PFSK-1 (cell line): Measurements from ENCODE around the gene USP48.

Source experiments
- FOXP2 ChIP-seq: optimal IDR thresholded peaks from 2 replicates; pipeline ENCODE3; 2011; ENCODE audit warnings: borderline replicate concordance, control low read depth, inconsistent platforms; ENCODE audit not compliant: insufficient read depth; ENCODE audit errors: extremely low read length, extremely low read depth
- POLR2AphosphoS5 ChIP-seq: IDR thresholded peaks from 2 replicates; pipeline ENCODE4 v1.6.1; 2012; ENCODE audit warnings: low read depth, mild to moderate bottlenecking, control low read depth, low read length, moderate library complexity
- SIN3A ChIP-seq: IDR thresholded peaks from 2 replicates; pipeline ENCODE4 v1.6.1; 2012; ENCODE audit warnings: mild to moderate bottlenecking, low read length, moderate library complexity, borderline replicate concordance; ENCODE audit not compliant: insufficient read depth
- TAF1 ChIP-seq: IDR thresholded peaks from 2 replicates; pipeline ENCODE4 v1.6.1; 2012; ENCODE audit warnings: low read length, control low read depth, borderline replicate concordance; ENCODE audit not compliant: insufficient read depth
- TF ChIP-seq, protein P1 (sequence below), 2 experiments: IDR thresholded peaks; 2 replicates each; pipeline versions ENCODE4 v1.6.1 to v1.8.0; 2011 to 2012; ENCODE audit warnings: low read depth in 2 of 2, low read length in 2 of 2, control low read depth in 1 of 2, inconsistent platforms in 1 of 2, mild to moderate bottlenecking in 1 of 2, moderate library complexity in 1 of 2; ENCODE audit not compliant: insufficient read depth in 1 of 2

USP48 gene

DNA sequence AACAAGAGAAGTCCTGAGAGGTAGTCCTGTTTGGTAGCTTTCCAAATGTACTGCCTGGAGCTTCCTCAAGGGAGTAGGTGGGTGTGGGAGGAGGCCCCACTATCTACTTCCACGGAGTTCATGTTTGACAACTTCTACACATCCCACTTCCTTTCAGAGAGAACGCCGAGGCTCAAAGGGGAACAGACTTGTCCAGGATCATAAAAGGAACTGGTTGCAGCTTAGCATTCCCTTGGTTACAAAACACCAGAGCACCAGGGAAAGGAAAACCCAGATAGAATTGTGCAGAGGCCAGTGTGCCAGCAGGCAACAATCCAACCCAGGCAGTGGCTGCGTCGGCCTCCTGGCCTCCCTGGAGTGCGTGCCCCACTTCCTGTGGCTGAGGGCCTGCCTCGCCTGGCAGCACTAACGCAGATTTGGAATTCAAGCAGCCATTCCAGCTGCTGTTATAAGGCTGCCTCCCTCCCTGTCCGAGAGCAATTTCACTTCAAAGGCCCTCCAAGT is 109.6 kb downstream of the USP48 start:
- TF ChIP-seq, protein P1, sequence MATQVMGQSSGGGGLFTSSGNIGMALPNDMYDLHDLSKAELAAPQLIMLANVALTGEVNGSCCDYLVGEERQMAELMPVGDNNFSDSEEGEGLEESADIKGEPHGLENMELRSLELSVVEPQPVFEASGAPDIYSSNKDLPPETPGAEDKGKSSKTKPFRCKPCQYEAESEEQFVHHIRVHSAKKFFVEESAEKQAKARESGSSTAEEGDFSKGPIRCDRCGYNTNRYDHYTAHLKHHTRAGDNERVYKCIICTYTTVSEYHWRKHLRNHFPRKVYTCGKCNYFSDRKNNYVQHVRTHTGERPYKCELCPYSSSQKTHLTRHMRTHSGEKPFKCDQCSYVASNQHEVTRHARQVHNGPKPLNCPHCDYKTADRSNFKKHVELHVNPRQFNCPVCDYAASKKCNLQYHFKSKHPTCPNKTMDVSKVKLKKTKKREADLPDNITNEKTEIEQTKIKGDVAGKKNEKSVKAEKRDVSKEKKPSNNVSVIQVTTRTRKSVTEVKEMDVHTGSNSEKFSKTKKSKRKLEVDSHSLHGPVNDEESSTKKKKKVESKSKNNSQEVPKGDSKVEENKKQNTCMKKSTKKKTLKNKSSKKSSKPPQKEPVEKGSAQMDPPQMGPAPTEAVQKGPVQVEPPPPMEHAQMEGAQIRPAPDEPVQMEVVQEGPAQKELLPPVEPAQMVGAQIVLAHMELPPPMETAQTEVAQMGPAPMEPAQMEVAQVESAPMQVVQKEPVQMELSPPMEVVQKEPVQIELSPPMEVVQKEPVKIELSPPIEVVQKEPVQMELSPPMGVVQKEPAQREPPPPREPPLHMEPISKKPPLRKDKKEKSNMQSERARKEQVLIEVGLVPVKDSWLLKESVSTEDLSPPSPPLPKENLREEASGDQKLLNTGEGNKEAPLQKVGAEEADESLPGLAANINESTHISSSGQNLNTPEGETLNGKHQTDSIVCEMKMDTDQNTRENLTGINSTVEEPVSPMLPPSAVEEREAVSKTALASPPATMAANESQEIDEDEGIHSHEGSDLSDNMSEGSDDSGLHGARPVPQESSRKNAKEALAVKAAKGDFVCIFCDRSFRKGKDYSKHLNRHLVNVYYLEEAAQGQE (IDR thresholded peaks at IDR 0.05; ENCODE audit: insufficient read depth in 1 of 2, low read depth in 2 of 2, low read length in 2 of 2): 0 out of 4 replicates have a peak, but pooled peaks of 1 of the 2 experiments have one; percentile 26
- no peak for TF ChIP-seq SIN3A
- peak; percentile 49; the same call in 1 of the 2 replicates for TF ChIP-seq POLR2AphosphoS5

DNA sequence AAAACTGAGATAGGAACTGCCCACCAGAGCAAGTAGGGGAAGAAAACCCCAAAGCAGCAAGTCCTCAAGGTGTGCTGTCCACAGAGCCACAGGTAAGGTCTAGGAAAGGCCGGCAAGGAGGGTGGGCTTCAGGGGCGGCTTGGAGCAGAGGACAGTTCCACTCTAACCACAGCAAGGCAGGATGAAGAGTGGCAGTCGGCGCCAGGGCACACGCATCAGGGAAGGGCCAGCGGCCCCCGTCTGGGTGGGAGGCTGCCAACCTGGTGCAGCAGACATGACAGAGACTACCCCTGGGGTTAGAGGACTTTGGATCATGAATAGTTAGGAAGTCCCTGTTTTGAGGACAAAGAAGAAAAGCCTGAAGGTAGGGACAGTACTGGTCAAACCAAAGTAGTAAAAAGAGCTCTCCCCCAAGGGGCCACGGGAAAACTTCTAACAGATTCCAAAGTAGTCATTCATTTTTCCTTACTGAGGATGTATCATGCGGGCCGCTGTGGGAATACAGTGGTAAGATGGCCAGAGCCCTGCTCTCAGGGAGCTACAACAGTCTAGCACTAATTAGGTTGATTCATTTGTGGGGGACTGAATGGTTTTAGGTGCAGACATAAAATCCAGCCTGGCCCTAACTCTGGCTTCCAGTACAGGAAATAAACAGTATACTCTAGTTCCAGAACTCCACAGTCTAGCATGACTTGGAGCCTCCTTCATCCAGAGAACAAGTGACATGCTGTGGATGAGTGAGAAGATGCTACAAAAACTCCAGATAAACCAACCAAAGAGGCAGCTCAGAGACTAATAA is 110.3 kb downstream of the USP48 start:
- no peak for TF ChIP-seq FOXP2
- no peak for TF ChIP-seq SIN3A
- TF ChIP-seq POLR2AphosphoS5: no peak
- TF ChIP-seq, protein P1 (IDR thresholded peaks at IDR 0.05; ENCODE audit: insufficient read depth in 1 of 2, low read depth in 2 of 2, low read length in 2 of 2): no peak
- TF ChIP-seq TAF1: no peak

DNA sequence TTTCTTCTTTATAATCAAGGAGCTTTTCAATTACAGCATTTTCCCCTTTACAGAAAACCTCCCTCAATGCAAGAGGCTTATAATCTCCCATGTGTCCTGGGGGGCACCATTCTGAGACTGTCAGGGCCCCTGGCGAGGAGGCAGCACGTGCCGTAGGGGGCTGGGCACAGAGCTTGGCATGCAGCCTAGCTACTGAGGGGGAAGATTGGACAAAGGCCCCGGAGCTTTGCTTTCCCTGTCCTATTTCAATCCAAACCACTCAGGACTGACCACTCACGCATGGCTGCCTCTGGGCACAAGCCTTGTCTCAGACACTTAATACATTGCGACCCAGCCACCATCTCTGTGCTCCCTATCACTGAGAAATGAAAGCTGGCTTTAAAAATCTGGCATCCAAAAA is 111.0 kb downstream of the USP48 start:
- no peak for TF ChIP-seq SIN3A

DNA sequence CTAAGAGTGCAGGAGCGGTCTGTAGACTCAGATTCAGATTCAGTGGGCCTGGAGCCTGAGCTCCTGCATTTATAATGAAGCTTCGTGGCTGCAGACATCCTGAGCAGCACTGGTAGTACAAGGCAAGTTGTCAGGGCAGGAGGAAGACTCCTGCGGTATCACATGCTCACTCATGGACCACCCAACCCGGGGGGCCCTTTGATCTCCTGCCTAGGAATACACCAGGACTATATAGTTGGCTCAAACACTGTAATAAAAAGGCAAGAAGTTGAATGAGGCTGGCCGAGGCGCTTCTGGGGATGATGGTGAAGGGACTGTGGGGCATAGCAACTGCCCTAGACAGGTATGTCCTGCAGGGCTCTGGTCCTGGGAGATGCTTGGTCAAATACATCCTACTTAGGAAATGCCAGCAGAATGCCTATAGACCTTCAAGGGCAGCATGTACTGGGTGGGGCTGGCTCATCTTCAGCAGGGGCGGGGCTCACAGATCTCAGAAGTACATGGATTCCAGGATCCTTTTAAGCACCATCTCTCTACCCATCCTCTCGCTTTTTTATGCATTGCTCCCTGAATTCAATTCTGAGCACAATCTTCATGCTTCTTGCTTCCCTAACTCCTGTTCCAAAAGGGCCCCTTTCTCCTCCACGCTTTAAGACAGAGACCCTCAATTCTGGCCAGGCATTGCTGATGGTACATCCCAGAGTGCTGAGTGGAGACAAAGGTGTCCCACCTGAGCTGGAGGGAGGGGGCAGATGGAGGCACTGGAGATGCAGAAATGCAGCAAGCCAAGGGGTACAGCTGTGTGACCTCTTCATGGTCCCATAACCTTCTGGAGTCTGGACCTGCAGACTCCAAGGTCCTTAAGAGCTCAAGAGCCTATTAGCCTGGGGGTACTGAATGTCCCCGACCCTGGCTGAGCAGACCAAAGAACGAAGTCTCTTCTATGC is 111.7 kb downstream of the USP48 start:
- TF ChIP-seq POLR2AphosphoS5: no peak

DNA sequence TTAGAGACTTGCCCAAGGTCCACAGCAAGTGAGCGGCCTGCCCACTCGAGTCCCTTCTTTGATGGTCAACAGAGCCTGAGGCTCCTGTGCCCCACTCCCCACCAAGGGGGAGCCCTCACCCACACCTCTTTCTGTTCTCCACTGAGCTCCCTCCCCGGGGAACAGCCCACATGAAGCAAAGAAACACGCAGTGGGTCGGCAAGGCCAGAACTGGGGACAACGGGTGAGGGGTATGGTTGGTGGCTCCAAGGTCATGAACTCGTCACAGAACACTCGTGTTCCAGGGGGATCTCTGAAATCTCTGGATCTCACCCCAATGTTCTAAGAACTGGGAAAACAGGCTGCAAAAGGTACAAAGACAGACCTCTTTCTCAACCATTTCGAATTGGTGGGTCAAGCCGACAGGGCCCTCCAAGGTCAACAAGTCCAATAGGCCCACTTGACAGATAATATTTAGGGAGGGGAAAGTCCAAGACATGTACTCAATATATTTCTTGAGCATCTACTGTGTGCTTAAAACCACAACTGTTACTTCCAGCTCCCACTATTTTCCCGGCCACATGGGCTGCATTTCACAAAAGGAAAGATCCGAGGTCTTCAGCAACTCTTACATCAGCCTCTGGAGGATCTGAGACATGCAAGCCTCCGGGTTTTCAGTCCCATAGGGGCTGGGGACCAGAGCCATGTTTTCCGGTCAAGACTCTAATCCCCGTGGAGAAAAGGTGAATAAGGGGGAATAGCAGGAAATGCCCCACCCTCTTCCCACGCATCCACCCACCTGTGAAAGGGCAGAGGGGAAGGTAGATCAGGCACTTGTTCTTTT is 112.7 kb downstream of the USP48 start:
- TF ChIP-seq SIN3A (no peak), TAF1 (no peak), FOXP2 (no peak)
- TF ChIP-seq, protein P1 (IDR thresholded peaks at IDR 0.05; ENCODE audit: insufficient read depth in 1 of 2, low read depth in 2 of 2, low read length in 2 of 2): no peak
